Urothelium cell line (cell line): ENCODE data around the gene BEST2.
A peak's percentile ranks its signal among the peaks of the same experiment; 100 is the strongest.
"Not testable (repeated sequence)": the region's sequence is repeated elsewhere in the genome, so short reads cannot be mapped to it uniquely, and the experiment has no call there.

Source experiments
- DNase-seq: peaks from one replicate; pipeline ENCODE4 v3.0.0; 2011; ENCODE audit warnings: low spot score, mixed read lengths
- FAIRE-seq: peaks from 2 replicates; lab custom pipeline; 2011; peaks lifted over from hg19 to GRCh38; lab: Jason Lieb, UNC

Gene BEST2

GRCh38 chr19:12751635-12752034 is at the start of gene BEST2:
Gene BEST2 (plus strand): TSS chr19:12751791. CDS start chr19:12752593, 802 bp downstream.
- FAIRE-seq: no peak

DNA sequence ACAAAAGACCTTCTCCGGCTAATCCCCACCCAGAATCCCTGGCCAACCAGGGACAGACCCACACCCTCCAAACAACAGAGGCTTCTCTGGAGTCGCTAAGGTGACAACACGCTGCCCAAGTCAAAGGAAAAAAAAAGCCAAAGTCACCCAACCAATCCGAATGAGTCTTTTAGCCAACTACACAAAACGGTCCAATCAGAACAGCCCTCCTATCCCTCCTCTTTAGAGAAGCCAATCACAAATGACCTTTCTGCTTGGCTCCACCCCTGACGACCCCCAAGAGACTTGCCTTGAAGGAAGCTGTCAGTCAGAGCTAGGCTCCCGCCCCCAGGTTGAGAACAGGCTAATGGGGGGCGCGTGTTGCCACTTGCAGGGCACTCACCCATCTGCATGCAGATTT is 48.5 kb upstream of the BEST2 start:
- DNase-seq (peak; percentile 24), FAIRE-seq (no peak)

More at GRCh38 chr19:12751635-12752034, at the start of gene BEST2:
- DNase-seq: no peak

DNA sequence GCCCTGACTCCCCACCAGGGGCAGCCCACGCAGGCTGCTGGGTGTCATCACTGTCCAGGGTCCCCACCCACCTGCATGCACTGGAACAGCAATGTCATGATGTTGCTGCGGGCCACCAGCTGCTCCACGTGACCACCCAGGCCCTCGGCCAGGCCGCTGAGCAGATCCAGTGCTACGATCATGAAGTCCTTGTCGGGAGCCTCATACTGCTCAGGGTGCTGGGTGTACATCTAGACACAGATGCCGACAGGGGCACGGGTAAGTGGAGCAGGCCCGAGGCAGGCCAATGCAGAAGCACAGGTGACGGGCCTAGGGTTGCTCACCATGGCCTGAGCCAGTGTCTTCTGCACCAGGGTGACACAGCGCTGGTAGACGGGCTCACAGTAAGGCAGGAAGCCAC is 46.4 kb upstream of the BEST2 start:
- DNase-seq (no peak), FAIRE-seq (no peak)

GRCh38 chr19:12705654-12706331 is 45.8 kb upstream of the BEST2 start:
- FAIRE-seq (no peak), DNase-seq (no peak)

GRCh38 chr19:12706332-12706718 is 45.3 kb upstream of the BEST2 start:
- FAIRE-seq: no peak

DNA sequence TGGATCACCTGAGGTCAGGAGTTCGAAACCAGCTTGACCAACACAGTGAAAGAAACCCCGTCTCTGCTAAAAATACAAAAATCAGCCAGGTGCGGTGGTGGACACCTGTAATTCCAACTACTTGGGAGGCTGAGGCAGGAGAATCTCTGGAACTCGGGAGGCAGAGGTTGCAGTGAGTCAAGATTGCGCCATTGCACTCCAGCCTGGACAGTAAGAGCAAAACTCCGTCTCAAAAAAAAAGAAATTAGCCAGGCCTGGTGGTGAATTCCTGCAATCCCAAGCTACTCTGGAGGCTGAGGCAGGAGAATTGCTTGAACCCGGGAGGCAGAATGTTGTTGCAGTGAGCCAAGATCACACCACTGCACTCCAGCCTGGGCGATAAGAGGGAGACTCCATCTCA is 43.0 kb upstream of the BEST2 start:
- DNase-seq (no peak), FAIRE-seq (no peak)

More at GRCh38 chr19:12706332-12706718, 45.3 kb upstream of the BEST2 start:
- no peak for DNase-seq

GRCh38 chr19:12711187-12711586 is 40.4 kb upstream of the BEST2 start:
- DNase-seq (no peak), FAIRE-seq (no peak)

DNA sequence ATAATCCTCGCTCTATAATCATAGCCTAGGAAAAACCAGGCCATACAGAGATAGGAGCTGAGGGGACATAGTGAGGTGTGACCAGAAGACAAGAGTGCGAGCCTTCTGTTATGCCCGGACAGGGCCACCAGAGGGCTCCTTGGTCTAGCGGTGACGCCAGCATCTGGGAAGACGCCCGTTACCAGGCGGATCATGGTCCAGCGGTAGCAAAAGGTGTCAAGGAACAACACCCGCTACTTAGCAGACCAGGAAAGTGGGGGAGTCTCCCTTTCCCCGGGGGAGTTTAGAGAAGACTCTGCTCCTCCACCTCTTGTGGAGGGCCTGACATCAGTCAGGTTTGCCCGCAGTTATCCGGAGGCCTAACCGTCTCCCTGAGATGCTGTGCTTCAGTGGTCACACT is 39.5 kb upstream of the BEST2 start:
- DNase-seq, FAIRE-seq: not testable (repeated sequence)

DNA sequence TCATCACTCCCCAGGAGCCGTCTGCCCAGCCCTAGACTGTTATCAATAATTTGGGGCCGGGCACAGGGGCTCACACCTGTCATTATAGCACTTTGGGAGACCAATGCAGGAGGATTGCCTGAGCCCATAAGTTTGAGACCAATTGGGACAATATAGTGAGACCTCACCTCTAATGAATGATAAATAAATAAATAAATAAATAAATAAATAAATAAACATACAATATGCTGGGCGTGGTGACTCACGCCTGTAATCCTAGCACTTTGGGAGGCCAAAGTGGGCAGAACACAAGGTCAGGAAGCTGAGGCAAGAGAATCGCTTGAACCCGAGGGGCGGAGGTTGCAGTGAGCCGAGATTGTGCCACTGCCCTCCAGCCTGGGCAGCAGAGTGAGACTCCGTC is 38.3 kb upstream of the BEST2 start:
- not testable (repeated sequence) for FAIRE-seq, DNase-seq

GRCh38 chr19:12715102-12715501 is 36.5 kb upstream of the BEST2 start:
- DNase-seq (no peak), FAIRE-seq (no peak)

DNA sequence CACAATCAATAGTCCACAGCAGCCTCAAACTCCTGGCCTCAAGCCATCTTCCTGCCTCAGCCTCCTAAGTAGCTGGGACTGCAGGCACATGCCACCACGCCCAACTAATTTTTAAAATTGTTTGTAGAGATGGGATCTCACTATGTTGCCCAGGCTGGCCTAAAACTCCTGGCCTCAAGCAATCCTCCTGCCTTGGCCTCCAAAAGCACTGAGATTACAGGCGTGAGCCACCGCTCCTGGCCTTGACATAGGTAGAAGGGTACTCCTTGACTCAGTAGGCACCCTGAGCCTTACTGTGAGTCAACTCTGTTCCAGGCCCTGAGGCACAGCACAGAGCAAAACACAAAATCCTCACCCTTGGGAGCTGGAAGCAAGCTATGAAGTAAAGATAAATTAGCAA is 35.7 kb upstream of the BEST2 start:
- FAIRE-seq (no peak), DNase-seq (no peak)

DNA sequence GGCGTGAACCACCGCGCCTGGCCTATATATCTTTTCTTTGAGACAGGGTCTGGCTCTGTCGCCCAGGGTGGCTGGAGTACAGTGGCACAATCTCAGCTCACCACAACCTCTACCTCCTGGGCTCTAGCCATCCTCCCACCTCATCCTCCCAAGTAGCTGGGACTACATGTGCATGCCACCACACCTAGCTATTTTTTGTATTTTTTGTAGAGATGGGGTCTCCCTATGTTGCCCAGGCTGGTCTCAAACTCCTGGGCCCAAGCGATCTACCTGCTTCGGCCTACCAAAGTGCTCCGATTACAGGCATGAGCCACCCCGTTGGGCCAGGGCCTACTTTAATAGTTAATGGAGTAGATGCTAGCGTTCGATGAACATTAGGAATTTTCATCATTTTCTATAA is 31.3 kb upstream of the BEST2 start:
- no peak for DNase-seq
- FAIRE-seq: no peak

GRCh38 chr19:12720851-12721655 is 30.5 kb upstream of the BEST2 start:
- FAIRE-seq (no peak), DNase-seq (no peak)

DNA sequence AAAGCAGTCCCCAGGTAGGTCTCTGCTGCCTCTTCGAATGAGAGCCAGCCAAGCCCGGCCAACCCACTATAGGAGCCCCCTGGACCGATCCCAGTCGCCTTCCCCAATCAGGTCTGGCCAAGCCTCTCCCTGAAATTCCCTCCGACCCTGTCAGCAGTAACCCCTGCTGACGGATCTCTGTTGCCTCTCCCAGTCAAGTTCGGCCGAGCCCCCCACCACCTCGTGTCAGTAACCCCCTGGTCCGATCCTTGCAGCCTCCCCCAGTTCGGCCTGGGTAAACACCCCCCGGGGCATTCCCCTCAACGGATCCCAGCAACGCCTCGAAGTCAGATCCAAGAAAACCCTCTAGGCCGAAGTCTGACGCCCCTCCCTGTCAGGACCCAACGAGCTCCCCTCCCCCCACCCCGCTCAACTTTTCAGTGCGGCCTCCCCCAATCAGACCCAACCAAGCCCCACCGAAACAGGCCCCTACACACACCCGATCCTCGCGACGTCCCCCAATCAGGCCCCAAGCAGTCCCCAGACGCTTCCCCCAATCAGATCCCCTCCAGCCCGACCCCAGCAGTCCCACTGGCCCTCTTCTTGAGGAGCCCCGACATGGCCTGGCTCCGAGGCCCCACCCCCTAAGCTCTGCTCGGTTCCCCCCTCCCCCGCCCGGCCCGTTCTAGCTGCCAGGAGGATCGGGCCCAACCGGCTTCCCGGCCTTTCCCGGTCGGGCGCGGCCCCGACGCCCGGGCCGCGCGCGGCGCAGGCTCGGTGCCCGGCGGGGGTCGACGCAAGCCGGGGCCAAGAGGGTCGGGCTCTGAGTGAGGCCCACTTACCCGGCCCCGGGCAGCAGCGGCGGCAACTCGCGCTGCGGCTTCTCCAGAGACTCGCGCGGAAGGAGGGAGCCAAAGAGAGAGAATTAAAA is 29.7 kb upstream of the BEST2 start:
- DNase-seq: peak; percentile 38
- no peak for FAIRE-seq

- FAIRE-seq (no peak), DNase-seq (peak; percentile 92)
Measured at GRCh38 chr19:12722566-12723380, 28.8 kb upstream of the BEST2 start.

GRCh38 chr19:12723381-12723640 is 28.3 kb upstream of the BEST2 start:
- FAIRE-seq: no peak
- no peak for DNase-seq

DNA sequence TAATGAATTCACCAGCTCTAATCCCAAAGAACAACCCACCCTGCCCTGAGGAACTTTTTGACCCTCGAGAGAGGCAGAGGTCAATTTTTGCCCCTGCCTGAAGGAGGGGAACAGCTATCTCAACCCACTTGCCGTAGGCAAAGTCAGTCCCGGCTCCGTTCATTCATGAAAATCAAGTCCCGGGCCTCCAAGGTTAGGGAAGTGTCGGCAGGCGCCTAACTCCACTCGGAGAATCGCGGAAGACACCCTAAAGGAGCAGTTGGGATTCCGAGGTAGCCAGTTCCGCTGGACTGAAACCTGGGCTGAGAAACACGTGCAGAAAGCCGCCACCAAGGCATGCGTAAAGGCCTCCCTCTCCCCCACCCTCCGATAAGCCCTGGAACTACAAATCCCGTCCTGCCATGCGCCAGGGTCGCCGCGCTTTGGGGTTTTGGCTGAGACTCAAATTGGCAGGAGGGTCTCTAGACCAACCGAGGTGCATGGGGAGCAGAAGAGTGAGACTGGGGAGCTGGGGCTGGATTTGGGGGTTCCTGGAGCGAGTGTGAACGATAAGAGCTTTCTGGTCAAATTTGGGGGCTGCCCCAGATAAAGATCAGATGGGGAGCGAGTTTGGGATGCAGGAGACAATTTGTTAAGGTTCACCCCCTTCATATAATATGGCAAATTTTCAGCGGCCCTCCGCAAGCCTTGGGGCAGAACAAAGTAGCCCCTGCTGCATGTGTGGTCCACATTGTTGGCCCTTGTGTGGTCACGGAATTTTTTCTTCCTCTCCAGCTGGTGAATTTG is 27.8 kb upstream of the BEST2 start, which contains the start of gene TNPO2:
TSS of gene TNPO2 (minus strand) at position 292 of the 786 bp plus-strand sequence. CDS start 2,955 bp downstream, outside the sequence.
- FAIRE-seq: no peak

DNA sequence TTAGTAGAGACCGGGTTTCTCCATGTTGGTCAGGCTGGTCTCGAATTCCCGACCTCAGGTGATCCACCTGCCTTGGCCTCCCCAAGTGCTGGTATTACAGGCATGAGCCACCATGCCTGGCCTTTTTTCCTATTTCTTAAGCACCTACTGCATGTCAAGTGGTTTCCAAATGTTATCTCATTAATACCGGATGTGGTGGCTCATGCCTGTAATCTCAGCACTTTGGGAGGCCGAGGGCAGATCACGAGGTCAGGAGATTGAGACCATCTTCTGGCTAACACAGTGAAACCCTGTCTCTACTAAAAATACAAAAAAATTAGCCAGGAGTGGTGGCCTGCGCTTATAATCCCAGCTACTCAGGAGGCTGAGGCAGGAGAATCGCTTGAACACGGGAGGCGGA is 26.0 kb upstream of the BEST2 start:
- DNase-seq, FAIRE-seq: not testable (repeated sequence)

More for the DNA sequence above, 27.8 kb upstream of the BEST2 start, which contains the start of gene TNPO2:
- DNase-seq: peak; percentile 59

GRCh38 chr19:12726988-12727316 is 24.6 kb upstream of the BEST2 start:
- FAIRE-seq (no peak), DNase-seq (no peak)
